ENCODE results near the gene ALG6.

ALG6 gene

DNA sequence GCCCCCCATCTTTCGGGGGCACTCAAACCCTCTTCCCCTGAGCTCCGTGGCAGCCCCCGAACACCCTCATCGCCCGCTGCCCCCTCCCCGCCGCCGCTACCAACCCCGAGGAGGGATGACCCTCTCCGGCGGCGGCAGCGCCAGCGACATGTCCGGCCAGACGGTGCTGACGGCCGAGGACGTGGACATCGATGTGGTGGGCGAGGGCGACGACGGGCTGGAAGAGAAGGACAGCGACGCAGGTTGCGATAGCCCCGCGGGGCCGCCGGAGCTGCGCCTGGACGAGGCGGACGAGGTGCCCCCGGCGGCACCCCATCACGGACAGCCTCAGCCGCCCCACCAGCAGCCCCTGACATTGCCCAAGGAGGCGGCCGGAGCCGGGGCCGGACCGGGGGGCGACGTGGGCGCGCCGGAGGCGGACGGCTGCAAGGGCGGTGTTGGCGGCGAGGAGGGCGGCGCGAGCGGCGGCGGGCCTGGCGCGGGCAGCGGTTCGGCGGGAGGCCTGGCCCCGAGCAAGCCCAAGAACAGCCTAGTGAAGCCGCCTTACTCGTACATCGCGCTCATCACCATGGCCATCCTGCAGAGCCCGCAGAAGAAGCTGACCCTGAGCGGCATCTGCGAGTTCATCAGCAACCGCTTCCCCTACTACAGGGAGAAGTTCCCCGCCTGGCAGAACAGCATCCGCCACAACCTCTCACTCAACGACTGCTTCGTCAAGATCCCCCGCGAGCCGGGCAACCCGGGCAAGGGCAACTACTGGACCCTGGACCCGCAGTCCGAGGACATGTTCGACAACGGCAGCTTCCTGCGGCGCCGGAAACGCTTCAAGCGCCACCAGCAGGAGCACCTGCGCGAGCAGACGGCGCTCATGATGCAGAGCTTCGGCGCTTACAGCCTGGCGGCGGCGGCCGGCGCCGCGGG, 44.2 kb upstream of the ALG6 start:
- Histone ChIP-seq H3K9me3 (peaks cover 0 to 4% (median 0%) of the 10 kb centered on the region in 3 donors), H3K4me3 (peak overlapping the region; percentile 42 to 59), H3K4me1 (peaks cover 0 to 36% (median 25%) of the 10 kb centered on the region in 4 donors), H3K27ac (no peak overlapping the region), H3K36me3 (no peaks in the 10 kb centered on the region), H3K27me3 (peaks cover 20 to 100% of the 10 kb centered on the region in 2 donors)
- TF ChIP-seq, protein P1, sequence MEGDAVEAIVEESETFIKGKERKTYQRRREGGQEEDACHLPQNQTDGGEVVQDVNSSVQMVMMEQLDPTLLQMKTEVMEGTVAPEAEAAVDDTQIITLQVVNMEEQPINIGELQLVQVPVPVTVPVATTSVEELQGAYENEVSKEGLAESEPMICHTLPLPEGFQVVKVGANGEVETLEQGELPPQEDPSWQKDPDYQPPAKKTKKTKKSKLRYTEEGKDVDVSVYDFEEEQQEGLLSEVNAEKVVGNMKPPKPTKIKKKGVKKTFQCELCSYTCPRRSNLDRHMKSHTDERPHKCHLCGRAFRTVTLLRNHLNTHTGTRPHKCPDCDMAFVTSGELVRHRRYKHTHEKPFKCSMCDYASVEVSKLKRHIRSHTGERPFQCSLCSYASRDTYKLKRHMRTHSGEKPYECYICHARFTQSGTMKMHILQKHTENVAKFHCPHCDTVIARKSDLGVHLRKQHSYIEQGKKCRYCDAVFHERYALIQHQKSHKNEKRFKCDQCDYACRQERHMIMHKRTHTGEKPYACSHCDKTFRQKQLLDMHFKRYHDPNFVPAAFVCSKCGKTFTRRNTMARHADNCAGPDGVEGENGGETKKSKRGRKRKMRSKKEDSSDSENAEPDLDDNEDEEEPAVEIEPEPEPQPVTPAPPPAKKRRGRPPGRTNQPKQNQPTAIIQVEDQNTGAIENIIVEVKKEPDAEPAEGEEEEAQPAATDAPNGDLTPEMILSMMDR (IDR thresholded peaks at IDR 0.05) = no peak
- intact Hi-C loops (cut with DNase I; ENCODE audit: low total_unique reads) = no loop called here
- DNase-seq = no peak

DNA sequence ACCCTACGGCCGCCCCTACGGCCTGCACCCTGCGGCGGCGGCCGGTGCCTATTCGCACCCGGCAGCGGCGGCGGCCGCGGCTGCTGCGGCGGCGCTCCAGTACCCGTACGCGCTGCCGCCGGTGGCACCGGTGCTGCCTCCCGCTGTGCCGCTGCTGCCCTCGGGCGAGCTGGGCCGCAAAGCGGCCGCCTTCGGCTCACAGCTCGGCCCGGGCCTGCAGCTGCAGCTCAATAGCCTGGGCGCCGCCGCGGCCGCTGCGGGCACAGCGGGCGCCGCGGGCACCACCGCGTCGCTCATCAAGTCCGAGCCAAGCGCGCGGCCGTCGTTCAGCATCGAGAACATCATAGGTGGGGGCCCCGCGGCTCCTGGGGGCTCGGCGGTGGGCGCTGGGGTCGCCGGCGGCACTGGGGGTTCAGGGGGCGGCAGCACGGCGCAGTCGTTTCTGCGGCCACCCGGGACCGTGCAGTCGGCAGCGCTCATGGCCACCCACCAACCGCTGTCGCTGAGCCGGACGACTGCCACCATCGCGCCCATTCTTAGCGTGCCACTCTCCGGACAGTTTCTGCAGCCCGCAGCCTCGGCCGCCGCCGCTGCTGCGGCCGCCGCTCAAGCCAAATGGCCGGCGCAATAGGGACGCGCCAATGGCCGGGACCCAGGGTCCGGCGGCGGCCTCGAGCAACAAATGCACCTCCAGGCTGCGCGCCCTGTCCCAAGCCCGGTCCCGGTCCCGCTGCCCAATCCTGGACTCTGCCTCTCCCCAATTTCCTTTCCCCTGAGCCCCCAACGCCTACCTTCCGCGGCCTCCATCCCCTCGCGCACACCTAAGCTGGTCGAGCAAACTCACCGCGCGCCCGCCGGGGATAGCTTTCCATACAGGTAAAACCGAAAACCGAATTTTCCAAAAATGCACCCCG, 43.3 kb upstream of the ALG6 start:
- H3K27ac ChIP-seq = no peak overlapping the region
- TF ChIP-seq, protein P1 (IDR thresholded peaks at IDR 0.05) = no peak
- no peak for DNase-seq
- no peaks in the 10 kb centered on the region for H3K36me3 ChIP-seq
- H3K9me3 ChIP-seq = no peaks in the 10 kb centered on the region
- H3K4me1 ChIP-seq = peaks cover 0 to 34% (median 25%) of the 10 kb centered on the region in 4 donors
- peaks cover 17 to 100% of the 10 kb centered on the region in 2 donors for H3K27me3 ChIP-seq
- peak overlapping the region; percentile 42 to 59 for H3K4me3 ChIP-seq
- intact Hi-C loops (cut with DNase I; ENCODE audit: low total_unique reads) = no loop called here

DNA sequence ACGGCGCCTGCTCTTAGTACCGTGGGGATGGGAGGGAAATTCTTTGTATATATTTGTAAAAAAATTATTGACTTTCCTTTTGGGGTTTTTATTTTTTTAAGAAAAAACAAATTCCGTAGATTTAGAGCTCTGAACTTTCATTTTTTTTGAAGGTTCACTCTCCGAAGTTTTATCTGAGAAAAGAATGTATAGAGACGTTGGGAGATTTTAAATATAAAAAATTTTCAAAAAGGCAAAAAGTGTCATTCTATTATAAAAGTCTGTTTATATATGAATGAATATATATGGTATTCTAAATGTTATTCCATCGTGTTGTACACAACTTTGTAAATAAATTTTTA, 42.7 kb upstream of the ALG6 start:
- H3K27ac ChIP-seq = no peak overlapping the region
- TF ChIP-seq, protein P1 (IDR thresholded peaks at IDR 0.05) = no peak
- peaks cover 0 to 33% (median 27%) of the 10 kb centered on the region in 4 donors for H3K4me1 ChIP-seq
- H3K9me3 ChIP-seq = no peaks in the 10 kb centered on the region
- no peak for DNase-seq
- H3K36me3 ChIP-seq = no peaks in the 10 kb centered on the region
- no peak overlapping the region for H3K4me3 ChIP-seq
- H3K27me3 ChIP-seq = peaks cover 17 to 100% of the 10 kb centered on the region in 2 donors
- intact Hi-C loops (cut with DNase I; ENCODE audit: low total_unique reads) = no loop called here

DNA sequence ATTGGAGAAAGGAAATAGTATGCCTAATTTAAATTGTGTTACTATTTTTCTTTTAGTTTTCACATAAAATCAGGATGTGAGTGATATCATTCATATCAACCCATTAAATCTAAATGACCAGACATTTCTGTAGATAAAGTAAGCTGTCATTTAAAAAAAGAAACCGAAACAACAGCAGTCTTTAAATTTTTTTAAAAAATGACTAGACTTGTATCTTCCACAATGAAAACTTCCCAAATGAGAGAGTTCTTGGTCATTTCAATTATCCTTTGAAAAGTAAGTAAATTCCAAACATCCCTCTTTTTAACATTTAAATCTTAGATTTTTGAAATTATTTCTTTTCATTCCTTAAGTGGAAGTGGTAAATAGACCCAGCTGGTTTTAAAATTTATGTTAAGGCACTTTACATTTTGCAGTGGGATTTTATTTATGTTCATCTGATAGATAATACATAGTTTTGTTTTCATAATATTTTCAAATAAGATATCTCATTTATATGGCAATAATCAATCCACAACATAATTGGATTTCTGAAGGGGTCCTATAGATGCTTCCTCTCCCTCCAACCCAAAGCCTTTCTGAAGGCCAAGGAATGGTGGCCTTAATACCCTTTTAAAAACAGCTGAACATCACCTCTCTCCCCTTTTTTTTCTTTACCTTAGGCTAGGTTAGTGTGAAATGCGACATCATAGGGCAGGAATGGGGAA, 42.0 kb upstream of the ALG6 start:
- intact Hi-C loops (cut with DNase I; ENCODE audit: low total_unique reads) = no loop called here
- no peak overlapping the region for H3K4me3 ChIP-seq

DNA sequence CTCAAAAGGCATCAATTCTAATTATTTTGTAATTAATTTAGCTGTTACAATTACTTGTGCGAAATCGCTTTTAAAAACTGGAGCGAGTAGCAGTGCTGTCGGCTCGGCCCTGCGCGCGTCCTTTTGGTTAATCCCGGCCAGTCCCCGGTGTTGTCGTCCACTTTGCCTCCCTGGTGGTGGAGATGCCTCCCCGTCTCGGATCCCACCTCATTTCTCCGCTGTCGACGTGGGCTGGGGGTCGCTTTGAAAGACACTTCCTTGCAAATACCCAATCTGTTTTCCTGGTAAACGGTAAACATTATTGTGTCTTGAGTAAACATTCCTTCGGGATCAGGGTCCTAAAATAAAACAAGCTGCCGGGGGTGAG, 41.3 kb upstream of the ALG6 start:
- TF ChIP-seq, protein P1 (IDR thresholded peaks at IDR 0.05) = no peak
- Histone ChIP-seq H3K9me3 (no peaks in the 10 kb centered on the region), H3K27ac (no peak overlapping the region), H3K4me1 (peaks cover 0 to 38% (median 27%) of the 10 kb centered on the region in 4 donors), H3K27me3 (peaks cover 17 to 99% of the 10 kb centered on the region in 2 donors), H3K4me3 (no peak overlapping the region), H3K36me3 (no peaks in the 10 kb centered on the region)
- intact Hi-C loops (cut with DNase I; ENCODE audit: low total_unique reads) = no loop called here
- no peak for DNase-seq

More for the DNA sequence above, 42.0 kb upstream of the ALG6 start:
- peaks cover 0 to 38% (median 27%) of the 10 kb centered on the region in 4 donors for H3K4me1 ChIP-seq
- no peak overlapping the region for H3K27ac ChIP-seq
- no peak for DNase-seq
- no peaks in the 10 kb centered on the region for H3K36me3 ChIP-seq
- no peaks in the 10 kb centered on the region for H3K9me3 ChIP-seq
- TF ChIP-seq, protein P1 (IDR thresholded peaks at IDR 0.05) = no peak
- peaks cover 17 to 100% of the 10 kb centered on the region in 2 donors for H3K27me3 ChIP-seq

Measured in tibial artery (tissue), 4 donors.